AG09309 (cell line): Measurements from ENCODE around the gene PABPC4L.
A peak's percentile ranks its signal among the peaks of the same experiment; 100 is the strongest.
"Not testable (repeated sequence)": the region's sequence is repeated elsewhere in the genome, so short reads cannot be mapped to it uniquely, and the experiment has no call there.

Experiments
- DNase-seq: peaks from one replicate; pipeline ENCODE4 v3.0.0-alpha.2; 2010; ENCODE audit warnings: low read depth
- H3K4me3 ChIP-seq: 2 replicates; pipeline ENCODE4 v1.5.1; 2011; ENCODE audit warnings: mild to moderate bottlenecking, low read depth, low read length, moderate library complexity; ENCODE audit not compliant: control insufficient read depth
- CTCF ChIP-seq: IDR thresholded peaks from 2 replicates; pipeline ENCODE4 v1.5.1; 2011; ENCODE audit warnings: mild to moderate bottlenecking, low read depth, low read length, inconsistent platforms; ENCODE audit not compliant: insufficient read depth, control insufficient read depth; ENCODE audit errors: missing control alignments

Gene PABPC4L

GRCh38 chr4:134201216-134202161 lies at the start of gene PABPC4L:
Gene PABPC4L, minus strand, starts transcription at chr4:134201789. Its CDS starts 770 bp downstream, at chr4:134201019.
- no peak for TF ChIP-seq CTCF
- H3K4me3 ChIP-seq, result peak within 1 kb of the TSS; percentile 20
- DNase-seq, result no peak

DNA sequence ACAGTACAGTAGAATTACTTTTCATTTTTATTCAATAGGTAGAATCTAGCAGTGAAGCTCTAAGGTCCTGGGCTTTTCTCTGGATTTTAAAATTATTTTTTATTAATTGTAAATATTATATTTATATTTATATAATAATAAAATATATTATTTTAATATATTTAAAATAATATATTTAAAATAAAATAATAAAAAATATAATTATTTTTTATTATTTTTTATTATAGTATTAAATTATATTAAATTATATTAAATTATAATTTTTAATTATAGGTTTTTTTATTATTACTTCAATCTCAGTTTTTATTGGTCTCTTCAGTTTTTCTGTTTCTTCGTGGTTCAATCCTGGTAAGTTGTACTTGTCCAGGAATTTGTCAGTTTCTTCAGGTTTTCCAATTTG lies 49.7 kb upstream of the PABPC4L start:
- no peak overlapping the region for H3K4me3 ChIP-seq
- no peak for DNase-seq
- TF ChIP-seq CTCF, result no peak

DNA sequence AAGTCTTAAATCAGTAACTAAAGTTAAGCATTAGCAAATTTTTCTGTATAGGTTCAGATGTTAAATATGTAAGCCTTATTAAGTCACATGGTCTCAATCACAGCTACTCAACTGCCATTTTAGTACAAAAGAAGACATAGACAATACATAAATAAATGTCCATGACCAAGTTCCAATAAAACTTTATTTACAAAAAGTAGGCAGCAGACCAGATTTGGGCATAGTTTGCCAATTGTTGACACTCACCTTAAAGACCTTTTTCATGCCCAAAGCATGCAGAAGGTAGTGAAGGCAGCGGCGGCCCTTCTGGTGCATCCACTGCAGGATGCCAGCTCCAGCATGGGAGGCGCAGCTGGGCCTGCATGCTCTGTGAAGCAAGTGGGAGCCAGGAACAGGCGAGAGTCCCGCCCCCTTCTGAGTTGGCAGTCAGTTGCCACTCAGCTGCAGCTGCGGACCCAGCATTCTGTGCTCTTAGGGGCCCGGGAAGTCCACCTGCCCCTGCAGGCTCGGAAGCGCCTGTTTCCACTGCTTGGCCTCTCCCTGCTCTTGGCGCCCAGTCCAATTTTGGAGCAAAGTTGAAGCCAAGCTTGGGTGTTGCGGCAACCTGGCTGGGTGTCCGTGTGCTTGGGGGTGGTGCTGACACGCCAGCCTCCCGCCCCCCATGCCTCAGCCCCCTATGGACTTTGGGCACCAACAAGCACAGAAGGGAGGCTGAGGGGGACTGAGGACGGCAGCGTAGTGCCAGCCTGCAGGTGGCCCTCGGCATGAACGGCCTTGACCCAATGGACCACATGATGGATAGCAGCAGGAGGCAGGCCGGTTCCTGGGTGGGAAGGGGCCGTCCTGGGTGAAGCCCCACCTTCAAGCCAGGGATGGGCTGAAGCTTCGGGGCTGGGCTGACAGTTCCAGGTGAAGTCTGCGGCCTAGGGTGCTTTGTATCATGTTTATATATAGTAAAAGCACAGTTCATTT lies 42.4 kb upstream of the PABPC4L start:
- no peak overlapping the region for H3K4me3 ChIP-seq
- TF ChIP-seq CTCF, result no peak
- no peak for DNase-seq

DNA sequence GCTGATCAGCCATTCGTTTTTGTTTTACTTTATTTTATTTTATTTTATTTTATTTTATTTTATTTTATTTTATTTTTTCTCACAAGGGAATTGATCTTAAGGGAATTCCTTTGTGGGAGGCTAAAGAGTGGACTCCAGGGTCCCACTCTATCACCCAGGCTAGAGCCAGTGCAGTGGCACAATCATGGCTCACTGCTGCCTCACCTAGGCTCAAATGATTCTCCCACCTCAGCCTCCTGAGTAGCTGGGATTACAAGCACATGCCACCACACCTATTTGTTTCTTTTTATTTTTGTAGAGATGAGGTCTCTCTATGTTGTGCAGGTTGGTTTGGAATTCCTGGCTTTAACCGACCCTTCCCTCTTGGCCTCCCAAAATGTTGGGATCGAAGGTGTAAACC lies 17.5 kb upstream of the PABPC4L start:
- TF ChIP-seq CTCF, result no peak
- no peak overlapping the region for H3K4me3 ChIP-seq
- no peak for DNase-seq

DNA sequence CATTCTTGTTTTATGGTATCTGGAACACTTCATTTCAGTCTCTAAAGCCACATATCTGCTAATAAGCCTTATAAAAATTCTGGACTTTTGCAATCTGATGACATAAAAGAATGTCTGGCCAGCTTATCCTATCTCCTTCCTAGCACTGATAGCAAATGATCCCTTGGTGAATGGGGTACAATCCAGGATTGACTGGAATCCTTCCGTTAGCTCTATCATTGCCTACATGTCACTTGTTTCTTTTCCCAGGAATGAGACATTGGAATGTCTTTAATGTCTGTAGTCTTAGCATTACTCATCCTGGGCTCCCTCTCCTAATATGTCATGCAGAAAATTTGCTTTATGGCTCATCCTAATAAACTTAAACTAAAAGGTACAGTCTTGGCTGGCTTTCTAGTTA lies 14.8 kb upstream of the PABPC4L start:
- no peak for TF ChIP-seq CTCF
- no peak overlapping the region for H3K4me3 ChIP-seq
- DNase-seq, result peak; percentile 8

- no peak for TF ChIP-seq CTCF
- no peak overlapping the region for H3K4me3 ChIP-seq
- DNase-seq, result no peak
Measured at GRCh38 chr4:134215620-134216344, 14.2 kb upstream of the PABPC4L start.

DNA sequence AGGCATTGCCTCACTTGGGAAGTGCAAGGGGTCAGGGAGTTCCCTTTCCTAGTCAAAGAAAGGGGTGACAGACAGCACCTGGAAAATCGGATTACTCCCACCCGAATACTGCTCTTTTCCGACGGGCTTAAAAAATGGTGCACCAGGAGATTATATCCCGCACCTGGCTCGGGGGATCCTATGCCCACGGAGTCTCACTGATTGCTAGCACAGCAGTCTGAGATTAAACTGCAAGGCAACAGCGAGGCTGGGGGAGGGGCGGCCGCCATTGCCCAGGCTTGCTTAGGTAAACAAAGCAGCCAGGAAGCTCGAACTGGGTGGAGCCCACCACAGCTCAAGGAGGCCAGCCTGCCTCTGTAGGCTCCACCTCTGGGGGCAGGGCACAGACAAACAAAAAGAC lies 6.4 kb upstream of the PABPC4L start:
- H3K4me3 ChIP-seq, DNase-seq: not testable (repeated sequence)
